Pancreas (tissue), 10 donors: Measurements from ENCODE around the gene RABIF. TPM values are rescaled to one million over a fixed set of nuclear protein-coding genes. Genes with fewer than 3 reads are reported as not detected.

Source experiments
- ATAC-seq, 4 donors: fragments of 200-7000 bp; cut with Tn5 transposase; one replicate each; pipeline versions ENCODE4 v1.8.0 to v1.9.1; 2020; ENCODE audit warnings: mild to moderate bottlenecking in 4 of 4, moderate library complexity in 4 of 4
- DNase-seq, 6 donors: peaks; one replicate each; pipeline ENCODE4 v3.0.0-alpha.2; 2020
- FAIRE-seq: peaks from 2 replicates; lab custom pipeline; 2012; peaks lifted over from hg19 to GRCh38; lab: Jason Lieb, UNC
- H3K27ac ChIP-seq, 4 donors: fragments of 200-600 bp; sonication (generic); 1 replicate in 3 of 4; 2 replicates in 1 of 4; pipeline versions ENCODE4 v1.5.0 to v1.8.0; 2020
- H3K27me3 ChIP-seq, 4 donors: fragments of 200-600 bp; one replicate each; pipeline ENCODE4 v1.8.0; 2021
- H3K36me3 ChIP-seq, 3 donors: fragments of 200-600 bp; sonication (generic) in 1 of 3; one replicate each; pipeline versions ENCODE4 v1.5.0 to v1.8.0; 2020 to 2021
- H3K4me1 ChIP-seq, 3 donors: fragments of 200-600 bp; one replicate each; pipeline ENCODE4 v1.8.0; 2021
- H3K4me3 ChIP-seq, 4 donors: fragments of 200-600 bp; sonication (generic) in 2 of 4; one replicate each; pipeline versions ENCODE4 v1.5.0 to v1.8.0; 2020 to 2021
- H3K9me3 ChIP-seq, 4 donors: fragments of 200-600 bp; one replicate each; pipeline ENCODE4 v1.8.0; 2021
- CTCF ChIP-seq, 4 donors: fragments of 200-600 bp; sonication (generic) in 3 of 4; IDR thresholded peaks; one replicate each; pipeline versions ENCODE4 v1.5.0 to v1.8.0; 2021; ENCODE audit warnings: antibody characterized with exemption in 4 of 4
- WGBS, 2 donors: extraction: QIAGEN DNeasy Blood & Tissue Kit; methylation state at CpG; one replicate each; pipeline ENCODE4 v1.1.7; 2013; 5-methylcytosine and 5-hydroxymethylcytosine counted together
- intact Hi-C, 3 donors: fragments of 100-400 bp; cut with DNase I; formaldehyde crosslinking; loops; one replicate each; pipeline versions ENCODE4 v1.11.1 to v1.14.2; 2022
- polyA plus RNA-seq, 2 donors: library from polyadenylated mRNA; stranded (reverse); fragments of 200-250 nt; gene quantifications; one replicate each; pipeline ENCODE4 v1.2.3, GENCODE V29; 2013
- total RNA-seq, 6 donors: library from RNA; stranded (reverse); fragmentation: NEBNext Ultra II Directional in 4 of 6; extraction: Animal tissue kit (Norgen Biotek cat#: 25700) in 4 of 6; gene quantifications; one replicate each; pipeline versions ENCODE4 v1.2.1 to v1.2.4, GENCODE V29; 2021 to 2023
- donor health status: healthy with polysubstance abuse.
- donor health status: DM: no; HTN: no; CAD: no; lungs with moderate emphysema.
- donor health status: DM: no; HTN: no; CAD: no.
- donor health status: control.
- donor health status: control.
- donor health status: Bipolar disorder and iron deficiency.
- donor health status: DM: yes; HTN: yes; CAD: no.
- donor health status: DM: no; HTN: no; CAD: no.
- donor health status: DM: no; HTN: no; CAD: no.
- donor health status: DM: yes; HTN: yes; CAD: no.

The RABIF gene
- total and polyA plus RNA-seq, 8 donors = 1.7 to 3.9 (median 2.5) TPM

GRCh38 chr1:202879128-202879527 is 9.8 kb downstream of the RABIF start:
- ATAC-seq = no peak
- no peaks in the 10 kb centered on the region for H3K9me3 ChIP-seq
- H3K27me3 ChIP-seq = no peaks in the 10 kb centered on the region
- TF ChIP-seq CTCF (IDR thresholded peaks at IDR 0.05) = no peak
- FAIRE-seq = no peak
- H3K36me3 ChIP-seq = peaks cover 0 to 8% (median 0%) of the 10 kb centered on the region in 3 donors
- 92 to 98% methylated on average over 1 of the region's 1 CpG for WGBS, 2 donors
- no peak for DNase-seq
- no peaks in the 10 kb centered on the region for H3K4me1 ChIP-seq
- no peak overlapping the region for H3K4me3 ChIP-seq
- no peak overlapping the region for H3K27ac ChIP-seq
- intact Hi-C loops = no loop called here

GRCh38 chr1:202873026-202873425 is 15.9 kb downstream of the RABIF start:
- no peak overlapping the region for H3K4me3 ChIP-seq
- no peaks in the 10 kb centered on the region for H3K36me3 ChIP-seq
- no peaks in the 10 kb centered on the region for H3K9me3 ChIP-seq
- 79 to 83% methylated on average over 4 of the region's 4 CpGs for WGBS, 2 donors
- no peak for TF ChIP-seq CTCF (IDR thresholded peaks at IDR 0.05)
- FAIRE-seq (no peak), DNase-seq (no peak), ATAC-seq (no peak)
- intact Hi-C loops = no loop called here
- no peaks in the 10 kb centered on the region for H3K27me3 ChIP-seq
- H3K4me1 ChIP-seq = no peaks in the 10 kb centered on the region
- H3K27ac ChIP-seq = no peak overlapping the region

GRCh38 chr1:202871367-202871766 is 17.6 kb downstream of the RABIF start:
- no peaks in the 10 kb centered on the region for H3K4me1 ChIP-seq
- no peak for FAIRE-seq
- TF ChIP-seq CTCF (IDR thresholded peaks at IDR 0.05) = no peak
- WGBS, 2 donors = 52 to 61% methylated on average over 4 of the region's 4 CpGs
- no peak overlapping the region for H3K27ac ChIP-seq
- no peaks in the 10 kb centered on the region for H3K27me3 ChIP-seq
- intact Hi-C loops = no loop called here
- H3K4me3 ChIP-seq = no peak overlapping the region
- no peak for DNase-seq
- no peaks in the 10 kb centered on the region for H3K9me3 ChIP-seq
- ATAC-seq = no peak
- no peaks in the 10 kb centered on the region for H3K36me3 ChIP-seq

- H3K4me3 ChIP-seq = no peak overlapping the region
- H3K9me3 ChIP-seq = no peaks in the 10 kb centered on the region
- 42 to 49% methylated on average over 5 of the region's 5 CpGs for WGBS, 2 donors
- ATAC-seq = no peak
- FAIRE-seq = no peak
- no peak overlapping the region for H3K27ac ChIP-seq
- H3K4me1 ChIP-seq = peaks cover 0 to 3% (median 0%) of the 10 kb centered on the region in 3 donors
- DNase-seq = no peak
- H3K27me3 ChIP-seq = no peaks in the 10 kb centered on the region
- TF ChIP-seq CTCF (IDR thresholded peaks at IDR 0.05) = no peak
- intact Hi-C loops = no loop called here
- no peaks in the 10 kb centered on the region for H3K36me3 ChIP-seq
Measured at GRCh38 chr1:202862679-202863560, 26.0 kb downstream of the RABIF start.
